ENCODE results near the gene FUT6. TPM values are rescaled to one million over a fixed set of nuclear protein-coding genes. Genes with fewer than 3 reads are reported as not detected.
"Not testable (repeated sequence)": the region's sequence is repeated elsewhere in the genome, so short reads cannot be mapped to it uniquely, and the experiment has no call there.

The FUT6 gene
- total and polyA plus RNA-seq, 4 donors: 2.6 to 14.0 (median 7.3) TPM

DNA sequence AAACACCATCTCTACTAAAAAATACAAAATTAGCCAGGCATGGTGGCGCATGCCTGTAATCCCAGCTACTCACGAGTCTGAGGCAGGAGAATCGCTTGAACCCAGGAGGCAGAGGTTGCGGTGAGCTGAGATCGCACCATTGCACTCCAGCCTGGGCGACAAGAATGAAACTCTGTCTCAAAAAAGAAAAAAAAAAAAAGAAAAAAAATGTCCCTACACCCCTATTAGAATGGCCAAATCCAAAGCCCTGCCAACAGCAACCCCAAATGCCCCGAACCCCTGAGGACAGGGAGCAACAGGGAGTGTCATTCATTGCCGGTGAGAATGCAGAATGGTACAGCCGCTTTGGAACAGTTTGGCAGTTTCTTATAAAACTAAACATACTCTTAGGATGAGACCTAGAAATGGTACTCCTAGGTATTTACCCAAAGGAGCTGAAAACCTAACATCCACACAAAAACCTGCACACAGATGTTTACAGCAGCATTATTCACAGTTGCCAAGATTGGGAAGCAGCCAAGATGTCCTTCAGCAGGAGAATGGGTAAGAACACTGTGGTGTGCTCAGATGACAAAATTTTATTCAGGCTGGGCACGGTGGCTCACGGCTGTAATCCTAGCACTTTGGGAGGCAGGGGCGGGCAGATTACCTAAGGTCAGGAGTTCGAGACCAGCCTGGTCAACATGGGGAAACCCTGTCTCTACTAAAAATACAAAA is 43.8 kb upstream of the FUT6 start:
- not testable (repeated sequence) for DNase-seq (ENCODE audit: low spot score); H3K4me3 ChIP-seq (ENCODE audit: low read depth in 1 of 3, low read length in 3 of 3); H3K9me3 ChIP-seq (ENCODE audit: control insufficient read depth in 4 of 4, low read length in 3 of 4); H3K27me3 ChIP-seq (ENCODE audit: control insufficient read depth in 4 of 4, insufficient read depth in 4 of 4, low read length in 3 of 4); H3K9ac ChIP-seq (ENCODE audit: low read depth in 1 of 2, low read length in 2 of 2); H3K36me3 ChIP-seq (ENCODE audit: control insufficient read depth in 4 of 4, insufficient read depth in 3 of 4, low read depth in 1 of 4, low read length in 3 of 4)
- peaks cover 10 to 23% (median 14%) of the 10 kb centered on the region in 4 donors for H3K4me1 ChIP-seq (ENCODE audit: control insufficient read depth in 4 of 4, insufficient read depth in 4 of 4, low read length in 3 of 4)
- peak overlapping the region in 1 of 2 donors; percentile 12 for H3K27ac ChIP-seq (ENCODE audit: low read depth in 1 of 2, low read length in 2 of 2)
- TF ChIP-seq HNF4A (conservative IDR thresholded peaks at IDR 0.05) (peak in 1 of 2 donors; percentile 23), RXRA (IDR thresholded peaks at IDR 0.05) (peak in 1 of 2 donors; percentile 31), RAD21 (IDR thresholded peaks at IDR 0.05) (peak in 1 of 2 donors; percentile 61)
- 68% methylated on average over 13 of the region's 13 CpGs for WGBS

DNA sequence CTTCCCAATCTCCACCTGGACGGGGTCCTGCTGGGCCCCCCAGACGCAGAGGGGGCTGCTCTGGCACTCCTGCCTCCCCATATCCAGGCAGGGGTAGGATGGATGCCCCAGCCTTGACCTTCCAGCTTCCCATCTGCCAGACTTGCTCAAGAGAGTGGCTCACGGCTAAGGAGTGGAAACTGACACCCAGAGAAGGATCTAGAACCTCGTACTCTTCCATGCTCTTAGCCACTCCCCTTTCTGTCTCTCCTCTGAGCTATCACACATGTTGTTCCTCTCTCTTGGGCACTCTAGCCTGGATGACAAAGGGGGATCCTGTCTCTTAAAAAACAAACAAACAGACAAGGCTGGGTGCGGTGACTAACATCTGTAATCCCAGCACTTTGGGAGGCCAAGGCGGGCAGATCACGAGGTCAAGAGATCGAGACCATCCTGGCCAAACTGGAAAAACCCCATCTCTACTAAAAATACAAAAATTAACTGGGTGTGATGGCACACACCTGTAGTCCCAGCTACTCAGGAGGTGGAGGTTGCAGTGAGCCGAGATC is 43.0 kb upstream of the FUT6 start:
- no peaks in the 10 kb centered on the region for H3K9me3 ChIP-seq (ENCODE audit: control insufficient read depth in 4 of 4, low read length in 3 of 4)

More for the DNA sequence above, 43.0 kb upstream of the FUT6 start:
- TF ChIP-seq REST (IDR thresholded peaks at IDR 0.05): no peak
- TF ChIP-seq ATF3 (IDR thresholded peaks at IDR 0.05): no peak
- TF ChIP-seq NR2F2 (IDR thresholded peaks at IDR 0.05): no peak
- no peak overlapping the region for H3K4me3 ChIP-seq (ENCODE audit: low read depth in 1 of 3, low read length in 3 of 3)
- H3K4me1 ChIP-seq (ENCODE audit: control insufficient read depth in 4 of 4, insufficient read depth in 4 of 4, low read length in 3 of 4): peaks cover 10 to 23% (median 14%) of the 10 kb centered on the region in 4 donors
- no peak for DNase-seq (ENCODE audit: low spot score)
- H3K9ac ChIP-seq (ENCODE audit: low read depth in 1 of 2, low read length in 2 of 2): no peak overlapping the region
- peak overlapping the region; percentile 54 to 55 for H3K27ac ChIP-seq (ENCODE audit: low read depth in 1 of 2, low read length in 2 of 2)
- H3K27me3 ChIP-seq (ENCODE audit: control insufficient read depth in 4 of 4, insufficient read depth in 4 of 4, low read length in 3 of 4): no peaks in the 10 kb centered on the region
- 72% methylated on average over 9 of the region's 9 CpGs for WGBS
- H3K36me3 ChIP-seq (ENCODE audit: control insufficient read depth in 4 of 4, insufficient read depth in 3 of 4, low read depth in 1 of 4, low read length in 3 of 4): no peaks in the 10 kb centered on the region

Data from liver (tissue), 9 donors.